ENCODE measurements around the gene THSD4.

Gene THSD4

GRCh38 chr15:71683411-71684274 lies 568.4 kb downstream of the THSD4 start:
- Histone ChIP-seq H3K27me3 (ENCODE audit: low read depth, low read length) (no peaks in the 10 kb centered on the region), H3K27ac (ENCODE audit: low read length) (no peak overlapping the region), H3K36me3 (replicated peaks; ENCODE audit: low read depth, low read length) (no peaks in the 10 kb centered on the region), H3K9ac (ENCODE audit: low read length) (no peak overlapping the region), H3K9me3 (ENCODE audit: insufficient read depth, low read length) (no peaks in the 10 kb centered on the region), H3K4me2 (ENCODE audit: low read length) (no peak overlapping the region), H3K4me1 (ENCODE audit: low read length) (peaks cover 16% of the 10 kb centered on the region), H4K20me1 (ENCODE audit: insufficient read depth, low read length) (no peaks in the 10 kb centered on the region), H2AFZ (ENCODE audit: low read depth, low read length) (no peak overlapping the region), H3K79me2 (ENCODE audit: low read length) (no peaks in the 10 kb centered on the region), H3K4me3 (ENCODE audit: low read length) (no peak overlapping the region)
- TF ChIP-seq EZH2phosphoT487 (IDR thresholded peaks at IDR 0.05; ENCODE audit: low read depth): no peak
- no peak for TF ChIP-seq CTCF (IDR thresholded peaks at IDR 0.05; ENCODE audit: low read depth, low read length)

- H3K36me3 ChIP-seq (replicated peaks; ENCODE audit: low read depth, low read length): no peaks in the 10 kb centered on the region
- no peak overlapping the region for H3K27ac ChIP-seq (ENCODE audit: low read length)
- no peak overlapping the region for H3K4me2 ChIP-seq (ENCODE audit: low read length)
- H3K79me2 ChIP-seq (ENCODE audit: low read length): no peaks in the 10 kb centered on the region
- H2AFZ ChIP-seq (ENCODE audit: low read depth, low read length): no peak overlapping the region
- no peak overlapping the region for H3K4me3 ChIP-seq (ENCODE audit: low read length)
- H3K9me3 ChIP-seq (ENCODE audit: insufficient read depth, low read length): no peaks in the 10 kb centered on the region
- TF ChIP-seq CTCF (IDR thresholded peaks at IDR 0.05; ENCODE audit: low read depth, low read length) (no peak), EZH2phosphoT487 (IDR thresholded peaks at IDR 0.05; ENCODE audit: low read depth) (no peak)
- H3K27me3 ChIP-seq (ENCODE audit: low read depth, low read length): no peaks in the 10 kb centered on the region
- H3K9ac ChIP-seq (ENCODE audit: low read length): no peak overlapping the region
- H3K4me1 ChIP-seq (ENCODE audit: low read length): no peaks in the 10 kb centered on the region
- no peaks in the 10 kb centered on the region for H4K20me1 ChIP-seq (ENCODE audit: insufficient read depth, low read length)
These were observed 570.2 kb downstream of the THSD4 start for GRCh38 chr15:71685420-71685993.

GRCh38 chr15:71686221-71687050 lies 571.2 kb downstream of the THSD4 start:
- Histone ChIP-seq H3K4me1 (ENCODE audit: low read length) (no peaks in the 10 kb centered on the region), H3K79me2 (ENCODE audit: low read length) (no peaks in the 10 kb centered on the region), H3K27me3 (ENCODE audit: low read depth, low read length) (no peaks in the 10 kb centered on the region), H3K36me3 (replicated peaks; ENCODE audit: low read depth, low read length) (no peaks in the 10 kb centered on the region), H3K4me3 (ENCODE audit: low read length) (no peak overlapping the region), H3K4me2 (ENCODE audit: low read length) (no peak overlapping the region), H3K9ac (ENCODE audit: low read length) (no peak overlapping the region), H2AFZ (ENCODE audit: low read depth, low read length) (no peak overlapping the region), H3K27ac (ENCODE audit: low read length) (no peak overlapping the region), H4K20me1 (ENCODE audit: insufficient read depth, low read length) (no peaks in the 10 kb centered on the region), H3K9me3 (ENCODE audit: insufficient read depth, low read length) (no peaks in the 10 kb centered on the region)
- no peak for TF ChIP-seq CTCF (IDR thresholded peaks at IDR 0.05; ENCODE audit: low read depth, low read length)
- TF ChIP-seq EZH2phosphoT487 (IDR thresholded peaks at IDR 0.05; ENCODE audit: low read depth): no peak

Measured in OCI-LY3 (cell line).